HG03280 (cell line): ENCODE data around the gene C11orf71.

Experiments
- ATAC-seq: cut with Tn5 transposase; IDR thresholded peaks from one replicate; pipeline ENCODE4 v1.9.1; 2021; ENCODE audit warnings: mild to moderate bottlenecking, moderate library complexity; ENCODE audit not compliant: unreplicated experiment

The C11orf71 gene

DNA sequence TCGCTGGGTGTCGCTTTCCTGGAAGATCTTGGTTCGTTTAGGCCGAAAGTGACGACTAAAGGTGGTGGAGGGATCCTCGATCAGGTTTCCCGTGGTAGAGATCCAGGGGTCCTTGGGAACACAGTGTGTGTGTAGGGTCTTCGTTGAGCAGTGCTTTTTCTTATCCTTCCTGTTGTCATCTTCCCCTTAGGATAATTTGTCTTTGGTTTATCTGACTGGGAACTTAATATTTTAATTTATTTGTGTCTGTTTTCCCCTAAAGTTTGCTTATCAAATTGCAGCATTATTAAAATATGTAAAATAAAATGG lies 558 bp upstream of the C11orf71 start:
- no peak for ATAC-seq

DNA sequence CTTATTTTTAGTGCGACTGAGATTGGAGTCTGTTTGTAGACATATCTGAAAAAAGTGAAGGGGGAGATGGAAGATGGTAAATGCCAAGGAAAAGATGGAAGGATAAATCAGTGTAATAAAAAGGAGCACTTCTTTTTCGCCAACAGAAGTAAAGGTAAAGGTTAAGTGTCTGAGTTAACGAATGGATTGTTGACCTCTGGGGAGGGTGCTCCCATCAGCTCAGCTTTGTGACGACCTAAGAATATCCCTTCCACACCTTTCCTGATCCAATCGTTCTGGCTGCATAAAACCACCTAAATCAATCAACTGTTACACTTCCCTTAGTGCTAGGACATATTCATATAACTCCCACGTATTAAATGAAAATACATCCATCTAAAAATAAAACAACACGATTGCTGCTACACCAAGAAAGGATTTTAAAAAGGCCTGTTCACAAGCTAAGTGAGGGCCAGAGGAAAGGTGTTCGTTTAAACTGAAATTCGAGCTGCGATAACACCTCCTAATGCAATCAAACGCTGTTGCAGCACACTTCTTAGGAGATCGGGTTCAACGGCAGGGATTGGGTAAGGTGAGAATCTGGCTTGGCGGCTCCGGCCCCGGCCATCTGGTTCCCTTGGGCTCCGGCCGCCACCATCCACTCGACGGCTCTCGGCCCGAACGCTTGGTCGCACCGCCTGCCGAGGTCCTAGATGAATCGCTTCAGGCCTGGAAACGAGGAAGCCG lies 658 bp downstream of the C11orf71 start:
- ATAC-seq: peak; percentile 17

- no peak for ATAC-seq
These were observed 1.9 kb downstream of the C11orf71 start for GRCh38 chr11:114398303-114398920.

- no peak for ATAC-seq
These were observed 2.8 kb downstream of the C11orf71 start for GRCh38 chr11:114397349-114397982.

GRCh38 chr11:114396916-114397315 lies 3.4 kb downstream of the C11orf71 start:
- no peak for ATAC-seq

DNA sequence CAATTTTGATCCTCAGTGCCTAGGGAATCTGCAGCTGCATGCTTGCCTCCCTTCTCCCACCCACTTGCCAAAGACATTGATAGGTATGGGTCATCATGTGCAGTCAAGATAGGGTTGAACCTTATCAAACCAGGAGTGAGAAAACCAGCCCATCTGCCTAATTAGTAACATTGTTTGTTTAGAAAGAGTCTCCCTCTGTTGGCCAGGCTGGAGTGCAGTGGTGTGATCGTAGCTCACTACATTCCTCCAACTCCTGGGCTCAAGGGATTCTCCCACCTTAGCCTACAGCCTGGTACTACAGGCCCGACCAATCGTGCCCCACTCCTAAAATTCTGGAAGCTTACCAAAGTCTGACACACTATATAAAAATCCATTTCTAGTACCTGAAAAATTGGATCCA lies 4.6 kb downstream of the C11orf71 start:
- ATAC-seq: no peak

DNA sequence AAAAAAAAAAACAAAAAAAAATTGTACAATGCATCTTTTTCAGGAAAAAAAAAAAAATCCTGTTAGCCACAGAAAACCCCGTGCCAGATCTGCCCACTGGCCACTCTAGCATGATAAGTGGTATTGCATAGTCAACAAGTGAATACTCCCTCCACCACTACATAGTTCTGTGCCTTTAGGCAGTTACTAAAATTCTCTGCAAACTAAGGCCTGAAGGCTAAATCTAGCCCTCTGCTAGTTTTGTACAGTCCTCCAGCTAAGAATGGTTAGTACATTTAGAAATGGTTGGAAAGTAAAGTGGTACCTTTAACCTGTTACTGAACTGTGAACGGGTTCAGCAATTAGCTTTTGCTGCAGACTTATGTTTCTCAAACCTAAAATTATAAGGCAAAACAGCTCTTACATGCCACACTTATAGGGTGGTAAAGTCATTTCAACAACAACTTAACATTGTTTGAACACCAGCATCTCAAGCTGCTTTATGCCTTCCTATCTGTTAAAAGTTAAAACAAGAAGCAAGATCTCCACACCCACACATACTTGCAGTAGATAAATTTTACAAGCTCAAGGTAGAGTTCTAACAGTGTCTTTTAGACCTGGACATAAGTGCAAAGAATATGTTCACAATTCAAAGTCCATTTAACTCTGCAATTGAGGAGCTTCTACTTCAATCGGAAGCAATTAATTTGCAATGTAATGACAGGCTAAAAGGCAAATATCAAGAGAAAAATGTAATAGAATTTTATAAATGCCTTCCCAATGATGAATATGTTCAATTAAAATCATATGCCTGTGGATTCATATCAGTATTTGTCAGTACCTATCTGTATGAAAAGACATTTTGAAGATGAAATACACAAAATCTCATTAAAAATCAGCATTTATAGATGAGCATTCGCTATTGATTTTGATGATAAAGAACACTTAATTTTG lies 7.3 kb downstream of the C11orf71 start:
- ATAC-seq: no peak

- ATAC-seq: no peak
These were observed 13.8 kb downstream of the C11orf71 start for GRCh38 chr11:114386545-114386944.

GRCh38 chr11:114386131-114386530 lies 14.2 kb downstream of the C11orf71 start:
- ATAC-seq: no peak

DNA sequence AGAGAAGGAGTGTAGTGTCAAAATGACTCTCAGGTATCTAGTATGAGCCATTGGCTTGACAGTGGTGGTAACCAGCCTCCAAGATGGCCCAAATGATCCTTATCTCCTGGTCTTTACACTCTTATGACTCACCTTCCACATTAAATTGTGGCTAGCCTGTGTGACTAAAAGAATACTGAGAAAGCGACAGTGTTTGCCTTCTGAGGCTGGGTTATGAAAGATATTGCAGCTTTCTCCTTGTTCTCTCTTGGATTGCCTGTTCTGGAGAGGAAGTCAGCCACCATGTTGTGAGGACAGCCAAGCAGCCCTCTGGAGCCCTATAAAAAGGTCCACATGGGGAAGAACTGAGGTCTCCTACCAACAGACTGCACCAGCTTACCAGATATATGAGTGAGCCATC lies 15.8 kb downstream of the C11orf71 start:
- ATAC-seq: no peak

DNA sequence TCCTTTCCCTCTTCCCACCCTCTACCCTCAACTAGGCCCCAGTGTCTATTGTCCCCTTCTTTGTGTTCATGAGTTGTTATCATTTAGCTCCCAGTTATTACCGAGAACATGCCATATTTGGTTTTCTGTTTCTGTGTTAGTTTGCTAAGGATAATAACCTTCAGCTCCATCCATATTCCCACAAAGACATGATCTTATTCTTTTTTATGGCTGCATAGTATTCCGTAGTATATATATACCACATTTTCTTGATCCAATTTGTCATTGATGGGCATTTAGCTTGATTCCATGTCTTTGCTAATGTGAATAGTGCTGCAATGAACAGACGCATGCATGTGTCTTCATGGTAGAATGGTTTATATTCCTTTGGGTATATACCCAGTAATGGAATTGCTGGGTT lies 17.8 kb downstream of the C11orf71 start:
- ATAC-seq: no peak

DNA sequence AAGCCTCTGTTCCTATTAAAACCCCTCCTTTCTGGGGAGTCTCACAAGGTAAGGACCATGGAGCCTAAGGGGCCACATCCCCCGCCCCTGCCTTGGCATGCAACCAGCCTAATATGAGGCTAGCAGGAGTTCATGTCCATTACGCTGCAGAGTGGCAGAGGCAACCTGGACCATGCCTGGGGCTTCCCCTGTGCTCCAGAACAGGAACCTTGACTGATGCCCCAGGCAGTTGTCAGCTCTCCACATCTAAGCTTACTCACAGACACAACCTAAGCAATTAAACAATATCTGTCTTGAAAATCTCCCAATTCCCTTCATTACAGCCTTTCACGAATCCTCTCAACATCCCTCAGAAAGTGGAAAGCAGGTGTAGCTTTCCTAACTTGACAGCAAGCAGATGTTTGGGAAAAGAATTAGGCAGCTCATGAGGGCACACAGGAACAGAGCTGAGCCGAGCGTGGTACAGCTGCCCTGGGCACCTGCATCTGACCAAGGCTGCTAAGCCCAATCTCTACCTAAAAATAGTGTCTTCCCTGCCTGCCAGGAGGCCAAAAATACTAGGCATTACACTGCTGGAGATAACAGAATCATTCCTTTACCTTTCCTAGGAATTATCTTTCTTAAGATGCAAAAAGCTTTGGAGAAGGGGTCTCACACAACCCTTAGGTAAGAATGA lies 20.8 kb downstream of the C11orf71 start:
- ATAC-seq: no peak

DNA sequence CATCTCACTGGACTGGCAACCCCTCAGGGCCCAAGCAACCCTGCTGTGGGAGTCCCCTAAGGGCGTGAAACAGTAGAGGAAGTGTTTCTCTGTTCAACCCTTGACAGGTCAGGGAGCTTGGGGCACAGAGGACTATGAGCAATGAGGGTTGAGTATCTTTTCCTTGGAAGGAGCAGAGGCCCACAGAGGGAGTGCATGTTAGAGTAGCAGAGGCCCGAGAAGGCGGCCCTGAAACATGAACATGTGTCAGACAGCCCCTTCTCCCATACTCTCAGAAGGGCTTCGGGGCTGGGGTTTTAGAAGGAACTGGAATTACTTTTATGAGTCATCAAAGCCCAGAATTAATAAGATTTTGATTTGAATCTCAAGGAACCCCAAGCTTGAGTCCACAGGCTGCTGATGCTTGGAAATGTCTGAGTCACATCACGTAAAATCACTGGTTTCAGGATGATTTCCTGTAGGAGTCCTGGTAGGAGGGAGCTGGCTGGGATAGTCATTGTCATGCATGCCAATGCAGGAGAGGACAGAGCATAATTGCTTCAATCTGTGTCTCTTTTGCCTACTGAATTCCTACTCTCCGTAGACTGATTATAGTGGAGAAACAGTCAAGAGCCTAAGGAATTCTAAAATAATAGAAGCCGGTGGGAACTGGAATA lies 22.6 kb downstream of the C11orf71 start:
- no peak for ATAC-seq

DNA sequence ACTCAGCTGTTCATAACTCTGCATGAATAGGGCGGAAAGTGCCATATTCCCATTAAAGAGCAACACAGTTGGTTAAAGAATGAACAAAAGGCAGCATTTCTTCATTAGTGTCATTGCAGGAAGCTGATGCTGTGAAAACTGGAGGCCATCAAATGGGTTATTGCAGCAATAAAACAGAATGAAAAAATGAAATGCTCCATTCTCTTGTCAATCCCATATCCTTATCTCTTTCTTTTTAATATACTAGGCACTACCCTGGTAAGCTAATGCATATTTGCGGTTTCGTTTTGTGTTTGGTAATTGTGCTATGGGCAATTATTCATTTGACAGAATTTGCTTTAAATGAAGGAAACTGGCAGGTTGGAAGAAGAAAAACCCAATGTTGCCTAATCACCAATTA lies 25.3 kb downstream of the C11orf71 start:
- ATAC-seq: no peak

GRCh38 chr11:114368918-114369680 lies 31.2 kb downstream of the C11orf71 start:
- ATAC-seq: no peak

DNA sequence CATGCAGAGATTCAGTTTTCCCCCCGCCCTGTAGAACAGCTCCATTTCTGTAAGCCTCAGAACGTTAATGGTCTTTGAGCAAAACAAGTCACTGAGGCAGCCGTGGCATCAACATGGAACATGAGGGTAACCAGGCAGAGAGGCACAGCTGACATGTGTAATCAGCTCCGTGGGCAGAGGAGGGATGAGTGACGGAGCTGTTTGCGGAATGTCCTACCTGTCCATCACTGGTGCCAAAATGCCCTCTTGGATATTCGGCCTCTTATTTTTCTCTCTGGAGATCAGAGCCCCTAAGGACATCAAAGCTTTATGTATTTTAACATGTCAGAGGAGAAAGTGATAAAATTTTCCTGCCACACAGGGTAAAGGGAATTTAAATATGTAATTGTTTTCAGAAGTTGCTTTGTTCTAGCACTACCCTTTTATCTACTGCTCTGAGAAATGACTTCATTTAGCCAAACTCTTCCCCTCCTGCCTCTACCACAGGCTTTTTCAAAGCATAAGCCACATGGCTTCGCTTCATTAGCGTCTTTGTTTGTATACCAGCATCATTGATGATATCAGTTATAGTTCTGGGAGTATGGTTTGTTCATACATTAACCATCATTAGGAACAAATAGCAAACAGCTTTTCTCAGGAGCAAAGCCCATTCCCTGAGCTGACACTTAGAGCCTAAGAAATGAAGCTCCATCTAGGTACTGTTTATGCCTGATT lies 32.9 kb downstream of the C11orf71 start:
- no peak for ATAC-seq

- ATAC-seq: no peak
These were observed 33.7 kb downstream of the C11orf71 start for GRCh38 chr11:114366331-114367243.

- no peak for ATAC-seq
These were observed 37.4 kb downstream of the C11orf71 start for GRCh38 chr11:114362958-114363357.
